Astrocyte (in vitro differentiated cells and primary cell): Measurements from ENCODE around the gene STOX1. TPM values are rescaled to one million over a fixed set of nuclear protein-coding genes. Genes with fewer than 3 reads are reported as not detected.

Experiments used
- DNase-seq: peaks from one replicate; pipeline ENCODE4 v3.0.0-alpha.2; 2010; ENCODE audit warnings: low read depth
- FAIRE-seq: peaks from 2 replicates; lab custom pipeline; 2011; peaks lifted over from hg19 to GRCh38; lab: Jason Lieb, UNC
- H2AFZ ChIP-seq: 2 replicates; pipeline ENCODE4 v1.6.0; 2012; ENCODE audit warnings: low read depth, low read length, inconsistent platforms
- H3K27ac ChIP-seq: 2 replicates; pipeline ENCODE4 v1.5.1; 2011; ENCODE audit warnings: low read depth, low read length, inconsistent platforms
- H3K27me3 ChIP-seq: 2 replicates; pipeline ENCODE4 v1.6.0; 2011; ENCODE audit warnings: low read length, inconsistent platforms; ENCODE audit not compliant: insufficient read depth
- H3K36me3 ChIP-seq: 2 replicates; pipeline ENCODE4 v1.5.1; 2011; ENCODE audit warnings: low read length, inconsistent platforms; ENCODE audit not compliant: insufficient read depth
- H3K4me1 ChIP-seq: 2 replicates; pipeline ENCODE4 v1.5.1; 2011; ENCODE audit warnings: low read length, inconsistent platforms; ENCODE audit not compliant: insufficient read depth
- H3K4me2 ChIP-seq: 2 replicates; pipeline ENCODE4 v1.6.0; 2012; ENCODE audit warnings: low read length, inconsistent platforms
- H3K4me3 ChIP-seq: 2 replicates; pipeline ENCODE4 v1.5.1; 2011; ENCODE audit warnings: low read depth, mild to moderate bottlenecking, low read length, inconsistent platforms; ENCODE audit not compliant: insufficient read depth
- H3K79me2 ChIP-seq: 2 replicates; pipeline ENCODE4 v1.6.0; 2012; ENCODE audit warnings: mild to moderate bottlenecking, low read length, inconsistent platforms; ENCODE audit not compliant: insufficient read depth
- H3K9ac ChIP-seq: 2 replicates; pipeline ENCODE4 v1.6.0; 2012; ENCODE audit warnings: mild to moderate bottlenecking, low read length, inconsistent platforms
- H3K9me3 ChIP-seq: 2 replicates; pipeline ENCODE4 v1.5.1; 2012; ENCODE audit warnings: low read depth, mild to moderate bottlenecking, low read length, inconsistent platforms; ENCODE audit not compliant: insufficient read depth
- H4K20me1 ChIP-seq: 2 replicates; pipeline ENCODE4 v1.6.0; 2012; ENCODE audit warnings: low read length, inconsistent platforms; ENCODE audit not compliant: insufficient read depth
- H3K27ac Mint-ChIP-seq: one replicate; pipeline ENCODE4 v1.8.0; 2021; ENCODE audit warnings: mild to moderate bottlenecking, mixed read lengths; ENCODE audit not compliant: unreplicated experiment
- H3K27me3 Mint-ChIP-seq: one replicate; pipeline ENCODE4 v1.8.0; 2021; ENCODE audit warnings: low read depth, mixed read lengths; ENCODE audit not compliant: unreplicated experiment
- H3K36me3 Mint-ChIP-seq: one replicate; pipeline ENCODE4 v1.8.0; 2021; ENCODE audit warnings: low read depth, mixed read lengths; ENCODE audit not compliant: unreplicated experiment
- H3K4me1 Mint-ChIP-seq: one replicate; pipeline ENCODE4 v1.8.0; 2021; ENCODE audit warnings: low read depth, mixed read lengths; ENCODE audit not compliant: unreplicated experiment
- H3K4me3 Mint-ChIP-seq: one replicate; pipeline ENCODE4 v1.8.0; 2021; ENCODE audit warnings: mild to moderate bottlenecking, moderate library complexity, mixed read lengths; ENCODE audit not compliant: unreplicated experiment
- H3K9me3 Mint-ChIP-seq: one replicate; pipeline ENCODE4 v1.8.0; 2021; ENCODE audit warnings: mild to moderate bottlenecking, mixed read lengths; ENCODE audit not compliant: unreplicated experiment
- EZH2 ChIP-seq: IDR thresholded peaks from 2 replicates; pipeline ENCODE4 v1.6.1; 2012; ENCODE audit warnings: mild to moderate bottlenecking, low read length, inconsistent platforms; ENCODE audit not compliant: insufficient read depth
- total RNA-seq: library from RNA; stranded (reverse); gene quantifications from 2 replicates; pipeline ENCODE4 v1.2.1, GENCODE V29; 2021
- TF ChIP-seq, protein P1 (sequence below): IDR thresholded peaks from 2 replicates; pipeline ENCODE4 v1.5.1; 2011; ENCODE audit warnings: low read depth, mild to moderate bottlenecking, inconsistent platforms, low read length, moderate library complexity; ENCODE audit not compliant: insufficient read depth

The STOX1 gene
- total RNA-seq, 1 donor from 2014 or later: 0.25 TPM

DNA sequence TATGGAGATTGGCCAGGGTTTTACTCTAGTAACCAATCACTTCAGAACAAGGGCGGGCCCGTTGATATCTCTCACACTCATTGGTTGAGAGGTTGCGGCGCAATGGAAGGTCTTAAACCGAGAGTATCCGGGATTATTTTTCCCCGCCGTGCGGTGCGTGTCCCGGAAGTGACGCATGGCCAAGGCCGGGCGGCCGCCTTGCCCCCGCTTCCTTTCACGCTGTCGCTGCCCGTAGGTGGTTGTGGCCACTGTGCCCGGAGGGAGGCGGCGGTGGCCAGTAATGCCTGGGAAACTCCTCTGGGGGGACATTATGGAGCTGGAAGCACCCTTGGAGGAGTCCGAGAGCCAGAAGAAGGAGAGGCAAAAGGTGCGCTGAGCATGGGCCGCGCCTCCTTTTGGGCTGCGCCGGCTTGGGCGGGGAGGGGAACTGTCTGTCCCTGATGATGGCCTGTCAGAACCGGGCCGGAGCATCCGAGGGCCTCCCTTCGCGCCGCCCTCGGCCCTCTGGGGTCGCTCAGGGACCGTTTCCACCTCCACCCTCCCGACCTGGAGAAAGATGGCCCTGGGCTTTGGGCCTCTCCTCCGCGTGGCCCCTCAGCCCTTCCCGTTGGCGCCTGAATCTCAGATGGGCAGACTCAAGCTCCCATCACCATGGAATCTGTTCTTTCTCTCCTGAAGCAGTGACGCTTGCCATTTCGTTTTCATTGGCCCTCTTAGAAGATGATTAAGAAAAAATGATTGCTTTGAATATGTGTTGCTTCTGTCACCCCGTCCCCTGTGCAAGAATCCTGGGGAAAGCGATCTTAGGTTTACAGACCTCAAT, 74.0 kb downstream of the STOX1 start, which contains the start of gene DDX50:
Gene DDX50, plus strand, starts transcription at position 211 of the 823 bp plus-strand sequence. Its CDS starts 70 bp downstream, at position 281.
- no peaks in the 10 kb centered on the region for H3K9me3 Mint-ChIP-seq
- peak within 1 kb of the TSS; percentile 99 for H3K27ac Mint-ChIP-seq
- Histone ChIP-seq H3K79me2 (peaks cover 49% of the 10 kb centered on the region), H3K4me2 (peak within 1 kb of the TSS; percentile 93), H3K27me3 (no peaks in the 10 kb centered on the region), H4K20me1 (peaks cover 20% of the 10 kb centered on the region), H3K36me3 (no peaks in the 10 kb centered on the region), H3K4me3 (peak within 1 kb of the TSS; percentile 90), H2AFZ (peak within 1 kb of the TSS; percentile 88), H3K4me1 (peaks cover 14% of the 10 kb centered on the region), H3K9me3 (no peaks in the 10 kb centered on the region), H3K9ac (peak within 1 kb of the TSS; percentile 96), H3K27ac (peak within 1 kb of the TSS; percentile 98)
- no peak for TF ChIP-seq EZH2
- TF ChIP-seq, protein P1, sequence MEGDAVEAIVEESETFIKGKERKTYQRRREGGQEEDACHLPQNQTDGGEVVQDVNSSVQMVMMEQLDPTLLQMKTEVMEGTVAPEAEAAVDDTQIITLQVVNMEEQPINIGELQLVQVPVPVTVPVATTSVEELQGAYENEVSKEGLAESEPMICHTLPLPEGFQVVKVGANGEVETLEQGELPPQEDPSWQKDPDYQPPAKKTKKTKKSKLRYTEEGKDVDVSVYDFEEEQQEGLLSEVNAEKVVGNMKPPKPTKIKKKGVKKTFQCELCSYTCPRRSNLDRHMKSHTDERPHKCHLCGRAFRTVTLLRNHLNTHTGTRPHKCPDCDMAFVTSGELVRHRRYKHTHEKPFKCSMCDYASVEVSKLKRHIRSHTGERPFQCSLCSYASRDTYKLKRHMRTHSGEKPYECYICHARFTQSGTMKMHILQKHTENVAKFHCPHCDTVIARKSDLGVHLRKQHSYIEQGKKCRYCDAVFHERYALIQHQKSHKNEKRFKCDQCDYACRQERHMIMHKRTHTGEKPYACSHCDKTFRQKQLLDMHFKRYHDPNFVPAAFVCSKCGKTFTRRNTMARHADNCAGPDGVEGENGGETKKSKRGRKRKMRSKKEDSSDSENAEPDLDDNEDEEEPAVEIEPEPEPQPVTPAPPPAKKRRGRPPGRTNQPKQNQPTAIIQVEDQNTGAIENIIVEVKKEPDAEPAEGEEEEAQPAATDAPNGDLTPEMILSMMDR: no peak
- DNase-seq (peak; percentile 99), FAIRE-seq (no peak)
- peak within 1 kb of the TSS; percentile 92 for H3K4me3 Mint-ChIP-seq
- H3K4me1 Mint-ChIP-seq: peaks cover 19% of the 10 kb centered on the region
- no peaks in the 10 kb centered on the region for H3K27me3 Mint-ChIP-seq
- peaks cover 2% of the 10 kb centered on the region for H3K36me3 Mint-ChIP-seq

DNA sequence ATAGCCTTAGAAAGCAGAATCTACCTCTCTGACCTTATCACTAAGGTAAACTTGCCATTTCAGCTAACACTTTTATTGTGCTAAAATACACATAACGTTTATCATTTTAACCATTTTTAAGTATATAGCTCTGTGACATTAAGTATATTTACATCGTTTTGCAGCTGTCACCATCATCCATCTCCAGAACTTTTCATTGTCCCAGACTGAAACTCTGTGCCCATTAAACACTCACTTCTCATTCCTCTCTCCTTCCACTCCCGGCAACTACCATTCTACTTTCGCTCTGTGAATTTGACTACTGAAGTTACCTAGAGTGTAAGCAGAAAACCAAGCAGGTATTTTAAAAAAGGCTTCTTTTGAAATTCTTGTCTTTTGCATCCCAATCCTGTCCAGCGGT, 75.1 kb downstream of the STOX1 start:
- H3K4me3 ChIP-seq: peak overlapping the region; percentile 90
- H3K36me3 ChIP-seq: peaks cover 8% of the 10 kb centered on the region
- DNase-seq (no peak), FAIRE-seq (no peak)
- H3K9me3 Mint-ChIP-seq: no peaks in the 10 kb centered on the region
- peak overlapping the region; percentile 96 for H3K9ac ChIP-seq
- peak overlapping the region; percentile 93 for H3K4me2 ChIP-seq
- no peaks in the 10 kb centered on the region for H3K27me3 Mint-ChIP-seq
- no peak overlapping the region for H2AFZ ChIP-seq
- TF ChIP-seq, protein P1: no peak
- no peak for TF ChIP-seq EZH2
- H3K27ac Mint-ChIP-seq: peak overlapping the region; percentile 37
- peaks cover 2% of the 10 kb centered on the region for H3K36me3 Mint-ChIP-seq
- H4K20me1 ChIP-seq: peaks cover 20% of the 10 kb centered on the region
- H3K27ac ChIP-seq: peak overlapping the region; percentile 98
- H3K27me3 ChIP-seq: no peaks in the 10 kb centered on the region
- peaks cover 56% of the 10 kb centered on the region for H3K79me2 ChIP-seq
- H3K4me1 ChIP-seq: peaks cover 14% of the 10 kb centered on the region
- no peaks in the 10 kb centered on the region for H3K9me3 ChIP-seq
- peak overlapping the region; percentile 92 for H3K4me3 Mint-ChIP-seq
- H3K4me1 Mint-ChIP-seq: peaks cover 26% of the 10 kb centered on the region

DNA sequence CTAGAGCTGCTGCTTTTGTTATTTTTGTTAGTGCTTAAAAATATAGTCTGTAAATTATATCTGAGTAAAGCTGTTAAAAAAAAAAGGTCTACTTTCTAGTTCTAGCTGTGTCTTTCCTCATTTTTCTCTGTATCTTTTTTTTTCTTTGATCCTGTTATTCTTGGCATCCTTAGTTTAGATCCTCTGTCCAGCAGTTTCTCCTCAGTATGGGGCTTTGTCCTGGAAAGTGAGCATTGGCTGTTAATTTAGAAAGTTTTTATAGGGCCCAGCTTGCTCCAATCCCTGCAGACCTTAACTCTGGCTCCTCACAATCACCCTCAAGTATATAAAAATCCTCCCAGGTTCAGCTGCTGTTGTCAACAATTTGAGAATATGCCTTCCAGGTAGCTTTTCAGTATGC, 97.3 kb downstream of the STOX1 start:
- Histone ChIP-seq H3K4me1 (no peaks in the 10 kb centered on the region), H3K27ac (no peak overlapping the region), H3K4me3 (no peak overlapping the region), H3K79me2 (peaks cover 62% of the 10 kb centered on the region), H2AFZ (no peak overlapping the region), H3K27me3 (no peaks in the 10 kb centered on the region), H3K36me3 (peaks cover 12% of the 10 kb centered on the region), H3K4me2 (no peak overlapping the region), H4K20me1 (peaks cover 36% of the 10 kb centered on the region), H3K9ac (no peak overlapping the region), H3K9me3 (no peaks in the 10 kb centered on the region)
- TF ChIP-seq, protein P1: no peak
- no peak for TF ChIP-seq EZH2
- peak; percentile 14 for DNase-seq
- peaks cover 6% of the 10 kb centered on the region for H3K36me3 Mint-ChIP-seq
- H3K27ac Mint-ChIP-seq: no peak overlapping the region
- no peaks in the 10 kb centered on the region for H3K27me3 Mint-ChIP-seq
- no peak overlapping the region for H3K4me3 Mint-ChIP-seq
- peaks cover 3% of the 10 kb centered on the region for H3K4me1 Mint-ChIP-seq
- no peaks in the 10 kb centered on the region for H3K9me3 Mint-ChIP-seq
- FAIRE-seq: no peak
